ENCODE data around the gene HBG2.

- TF ChIP-seq POLR2A (IDR thresholded peaks at IDR 0.05; ENCODE audit: insufficient read depth in 1 of 2, low read depth in 2 of 2, low read length in 2 of 2) (no peak), JUND (CRISPR knock-in tag; IDR thresholded peaks at IDR 0.05) (no peak), ASH2L (IDR thresholded peaks at IDR 0.05; ENCODE audit: insufficient read length, low read depth, low read length) (no peak), ZNF20 (CRISPR knock-in tag; IDR thresholded peaks at IDR 0.05) (no peak), ZNF407 (CRISPR knock-in tag; IDR thresholded peaks at IDR 0.05; ENCODE audit: not compliant biosample characterization) (no peak), SP1 (IDR thresholded peaks at IDR 0.05) (no peak), SP1 (CRISPR knock-in tag; IDR thresholded peaks at IDR 0.05) (no peak), CTCF (CRISPR knock-in tag; IDR thresholded peaks at IDR 0.05) (no peak), ZNF547 (CRISPR knock-in tag; IDR thresholded peaks at IDR 0.05) (no peak), IKZF1 (IDR thresholded peaks at IDR 0.05) (no peak), IRF9 (CRISPR knock-in tag; IDR thresholded peaks at IDR 0.05; ENCODE audit: borderline replicate concordance) (no peak), POLR2AphosphoS2 (IDR thresholded peaks at IDR 0.05; ENCODE audit: low read depth, low read length) (no peak), GATAD1 (CRISPR knock-in tag; IDR thresholded peaks at IDR 0.05) (no peak), ZZZ3 (CRISPR knock-in tag; IDR thresholded peaks at IDR 0.05; ENCODE audit: borderline replicate concordance) (no peak)
Observed at GRCh38 chr11:5281596-5281995, 27.0 kb upstream of the HBG2 start.
